ENCODE results near the gene MTM1. TPM values are rescaled to one million over a fixed set of nuclear protein-coding genes. Genes with fewer than 3 reads are reported as not detected.

The MTM1 gene
- 8.3 and 12.2 TPM in 2 replicates for total RNA-seq (2014; rRNA removed; shearing (Covaris generic))
- polyA plus RNA-seq (2014; cell fraction: nucleus; rRNA removed): 4.7 and 5.0 TPM in 2 replicates

- DNase-seq (ENCODE audit: extremely low read depth, low read depth): peak; percentile 96
Measured at GRCh38 chrX:150568320-150569154, at the start of gene MTM1. Gene MTM1, plus strand, starts transcription at chrX:150568621. Its CDS starts 23,994 bp downstream, at chrX:150592615.

- DNase-seq (ENCODE audit: extremely low read depth, low read depth): no peak
Measured at GRCh38 chrX:150522494-150522893, 45.9 kb upstream of the MTM1 start.

DNA sequence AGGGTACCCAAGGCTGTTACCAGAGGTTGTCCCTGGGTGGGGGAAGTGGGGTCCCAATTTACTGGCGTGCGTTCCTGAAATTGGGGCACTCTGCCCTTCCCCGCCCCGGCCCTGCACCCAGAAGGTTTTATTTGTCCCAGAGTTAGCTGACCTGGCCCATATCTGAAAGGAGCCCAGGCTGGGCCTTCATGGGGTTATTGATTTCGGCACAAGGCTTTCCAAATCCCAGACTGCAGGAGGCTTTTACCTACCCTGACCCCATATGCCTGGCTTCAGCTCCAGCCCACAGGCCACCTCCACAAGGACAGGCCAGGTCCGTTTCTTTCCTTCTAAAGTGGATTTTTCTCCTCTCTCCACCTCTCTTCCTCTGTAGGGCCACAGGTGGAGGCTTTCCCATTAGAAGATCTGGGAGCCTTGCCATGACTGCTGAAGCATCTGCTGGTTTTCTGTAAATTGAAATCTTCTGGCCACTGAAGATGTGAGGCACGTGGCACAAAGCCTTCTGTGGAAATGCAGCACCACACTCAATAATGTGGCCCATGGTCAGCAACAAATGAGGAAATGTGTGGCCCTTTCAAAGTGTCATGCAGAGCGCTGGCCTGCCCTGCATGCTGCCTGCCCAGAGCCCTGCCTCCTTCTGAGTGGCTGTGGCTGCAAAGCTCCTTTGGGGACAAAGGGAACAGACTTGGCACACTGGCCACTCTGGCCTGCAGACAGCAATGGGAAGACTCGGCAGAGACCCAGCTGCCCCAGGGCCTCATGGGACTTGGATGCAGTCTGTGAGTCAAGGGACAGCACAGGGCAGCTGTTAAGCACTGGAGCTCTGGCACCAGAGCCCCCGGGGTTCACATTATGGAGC is 43.1 kb upstream of the MTM1 start:
- DNase-seq (ENCODE audit: extremely low read depth, low read depth): no peak

GRCh38 chrX:150526692-150527091 is 41.7 kb upstream of the MTM1 start:
- no peak for DNase-seq (ENCODE audit: extremely low read depth, low read depth)

- DNase-seq (ENCODE audit: extremely low read depth, low read depth): no peak
Measured at GRCh38 chrX:150527108-150527507, 41.3 kb upstream of the MTM1 start.

- DNase-seq (ENCODE audit: extremely low read depth, low read depth): no peak
Measured at GRCh38 chrX:150529587-150529986, 38.8 kb upstream of the MTM1 start.

DNA sequence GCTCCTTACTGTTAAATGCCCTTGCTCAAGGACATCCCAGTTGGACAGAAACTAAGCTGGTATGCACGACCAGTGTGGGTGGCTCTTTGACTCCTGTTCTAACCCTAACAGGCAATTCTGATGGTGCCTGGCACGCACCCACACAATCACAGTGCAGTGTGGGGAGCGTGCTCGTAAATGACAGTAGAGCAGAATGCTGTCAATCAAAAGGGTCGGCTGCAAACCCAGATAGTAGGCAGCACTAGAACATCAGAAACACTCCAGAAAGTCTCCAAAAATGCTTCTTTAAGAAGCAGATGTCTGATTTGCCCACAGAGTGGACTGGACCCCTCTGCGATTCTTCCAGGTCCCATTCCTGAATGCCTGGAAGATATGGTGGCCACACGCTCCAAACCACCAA is 37.6 kb upstream of the MTM1 start:
- no peak for DNase-seq (ENCODE audit: extremely low read depth, low read depth)

DNA sequence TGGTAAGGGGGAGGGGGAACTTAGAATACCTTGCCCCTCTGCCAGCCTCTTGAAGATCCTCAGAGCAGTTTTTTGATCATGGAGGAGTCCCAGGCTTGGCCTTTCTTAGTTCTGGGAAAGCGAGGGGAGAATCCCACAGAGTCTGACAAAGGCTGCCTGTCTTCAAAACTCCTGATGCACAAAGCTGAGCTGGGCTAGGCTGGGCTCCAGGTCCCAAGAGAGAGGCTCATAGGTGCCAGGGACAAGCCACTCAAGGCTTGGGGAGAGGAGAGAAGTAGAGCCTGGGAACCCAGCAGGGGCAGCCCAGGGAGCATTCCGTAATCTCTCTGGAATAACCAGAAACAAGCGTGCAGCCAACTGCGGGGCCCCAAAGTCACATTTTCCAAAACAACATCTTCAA is 37.0 kb upstream of the MTM1 start:
- no peak for DNase-seq (ENCODE audit: extremely low read depth, low read depth)

GRCh38 chrX:150533863-150534262 is 34.6 kb upstream of the MTM1 start:
- DNase-seq (ENCODE audit: extremely low read depth, low read depth): no peak

DNA sequence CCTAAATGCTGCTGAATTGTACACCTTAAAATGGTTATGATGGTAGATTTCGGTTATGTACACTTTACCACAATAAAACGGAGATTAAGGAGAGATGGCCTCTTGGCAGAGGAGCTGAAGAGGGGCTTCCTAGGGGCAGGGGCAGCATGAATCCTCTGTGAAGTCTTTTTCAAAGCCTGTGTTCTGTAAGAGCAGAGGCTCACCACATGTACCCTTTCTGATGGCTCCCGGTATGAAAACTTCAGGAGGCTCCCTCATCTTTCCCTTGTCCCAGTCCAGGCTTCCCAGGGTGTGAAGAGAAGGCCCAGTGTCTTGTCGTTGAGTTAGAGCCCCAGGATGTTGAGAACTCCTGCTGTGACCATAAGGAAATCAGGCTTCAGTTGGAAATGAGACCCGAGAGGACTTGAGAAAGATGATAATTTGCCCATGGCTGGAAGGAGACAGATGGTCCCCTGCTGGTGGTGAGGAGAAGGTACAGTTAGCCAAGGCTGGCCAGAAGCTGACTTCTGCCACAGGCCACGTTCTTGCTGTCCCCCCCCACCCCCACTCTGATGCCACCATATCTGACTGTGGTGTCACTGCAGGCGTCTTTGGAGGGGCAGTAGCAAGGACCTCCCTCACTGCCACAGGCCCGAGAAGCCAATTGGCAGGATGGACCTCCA is 31.8 kb upstream of the MTM1 start:
- no peak for DNase-seq (ENCODE audit: extremely low read depth, low read depth)

DNA sequence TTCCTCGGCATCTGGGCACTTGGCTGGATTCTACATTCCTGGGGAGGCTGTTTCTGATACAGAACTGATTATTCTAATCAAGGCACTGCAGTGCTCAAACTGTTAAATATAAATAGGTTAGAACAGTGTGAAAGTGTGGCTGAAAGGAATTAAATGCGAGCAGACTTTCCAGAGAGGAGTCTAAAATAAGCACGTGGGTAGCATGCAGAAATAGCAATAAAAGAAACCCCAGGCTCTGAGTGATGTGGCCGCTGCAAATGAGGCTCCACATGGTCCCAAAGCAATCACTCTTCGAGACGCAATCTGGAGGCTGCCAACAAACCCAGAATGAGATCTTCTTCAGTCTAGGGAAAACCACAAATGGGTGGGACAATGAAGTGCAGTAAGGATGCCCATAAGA is 30.6 kb upstream of the MTM1 start:
- DNase-seq (ENCODE audit: extremely low read depth, low read depth): no peak

DNA sequence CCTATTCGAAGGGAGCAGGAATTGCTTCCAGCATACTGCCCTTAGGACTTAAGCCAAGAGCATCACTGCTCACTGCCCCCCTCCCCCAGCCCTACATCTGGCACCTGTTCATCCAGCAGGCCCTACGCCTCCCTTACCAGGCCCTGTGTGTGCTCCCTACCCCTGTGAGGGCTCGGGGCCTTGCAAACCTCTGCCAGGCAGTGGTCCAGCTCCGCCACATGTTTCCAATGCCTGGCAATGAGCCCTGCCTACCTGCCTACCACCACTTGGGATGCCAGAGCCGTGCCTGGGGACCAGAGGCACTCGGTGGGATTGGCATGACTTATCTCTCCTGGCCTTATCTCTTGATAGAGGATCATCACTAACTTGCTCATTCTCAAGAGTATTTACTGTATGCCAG is 27.5 kb upstream of the MTM1 start:
- DNase-seq (ENCODE audit: extremely low read depth, low read depth): no peak

GRCh38 chrX:150542846-150543229 is 25.6 kb upstream of the MTM1 start:
- no peak for DNase-seq (ENCODE audit: extremely low read depth, low read depth)

- no peak for DNase-seq (ENCODE audit: extremely low read depth, low read depth)
Measured at GRCh38 chrX:150543230-150544155, 24.9 kb upstream of the MTM1 start.

GRCh38 chrX:150544222-150544787 is 24.1 kb upstream of the MTM1 start:
- no peak for DNase-seq (ENCODE audit: extremely low read depth, low read depth)

- DNase-seq (ENCODE audit: extremely low read depth, low read depth): no peak
Measured at GRCh38 chrX:150544835-150545770, 23.3 kb upstream of the MTM1 start.

GRCh38 chrX:150546711-150547153 is 21.7 kb upstream of the MTM1 start:
- no peak for DNase-seq (ENCODE audit: extremely low read depth, low read depth)

- DNase-seq (ENCODE audit: extremely low read depth, low read depth): no peak
Measured at GRCh38 chrX:150547375-150548115, 20.9 kb upstream of the MTM1 start.

Data from NCI-H460 (cell line).